ENCODE data around the gene PROCA1.

Gene PROCA1

DNA sequence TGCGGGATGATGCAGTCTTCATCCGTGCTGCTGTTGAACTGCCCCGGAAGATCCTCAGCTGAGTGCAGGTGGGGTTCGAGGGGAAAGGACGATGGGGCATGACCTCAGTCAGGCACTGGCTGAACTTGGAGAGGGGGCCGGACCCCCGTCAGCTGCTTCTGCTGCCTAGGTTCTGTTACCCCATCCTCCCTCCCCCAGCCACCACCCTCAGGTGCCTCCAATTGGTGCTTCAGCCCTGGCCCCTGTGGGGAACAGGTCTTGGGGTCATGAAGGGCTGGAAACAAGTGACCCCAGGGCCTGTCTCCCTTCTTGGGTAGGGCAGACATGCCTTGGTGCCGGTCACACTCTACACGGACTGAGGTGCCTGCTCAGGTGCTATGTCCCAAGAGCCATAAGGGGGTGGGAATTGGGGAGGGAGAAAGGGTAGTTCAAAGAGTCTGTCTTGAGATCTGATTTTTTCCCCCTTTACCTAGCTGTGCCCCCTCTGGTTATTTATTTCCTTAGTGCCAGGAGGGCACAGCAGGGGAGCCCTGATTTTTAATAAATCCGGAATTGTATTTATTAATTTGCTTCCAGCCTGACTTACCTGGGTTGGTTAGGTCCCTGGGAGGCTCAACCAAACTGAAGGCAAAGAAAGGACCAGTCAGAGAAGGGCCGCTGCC is 38.0 kb upstream of the PROCA1 start:
- H3K4me2 ChIP-seq (ENCODE audit: low read length): no peak overlapping the region
- H3K4ac ChIP-seq (ENCODE audit: low read depth, low read length): no peak overlapping the region
- WGBS (ENCODE audit: extremely low coverage, insufficient coverage, insufficient read length): no CpG with 5 or more reads among the region's 11 CpGs
- H2BK5ac ChIP-seq (ENCODE audit: low read depth, low read length, poor library complexity): no peak overlapping the region
- H4K91ac ChIP-seq (ENCODE audit: low read depth, low read length): no peak overlapping the region
- H3K4me3 ChIP-seq (ENCODE audit: low read depth, low read length): no peak overlapping the region
- peaks cover 25% of the 10 kb centered on the region for H3K79me2 ChIP-seq (ENCODE audit: control insufficient read depth, insufficient read depth, low read length, poor library complexity)
- H4K12ac ChIP-seq (ENCODE audit: low read depth, low read length): no peak overlapping the region
- H3K27me3 ChIP-seq (ENCODE audit: insufficient read depth, low read length): no peaks in the 10 kb centered on the region
- H3K27ac ChIP-seq (ENCODE audit: low read depth, low read length): peak overlapping the region; percentile 21
- peaks cover 27 to 29% of the 10 kb centered on the region in 2 experiments for H3K4me1 ChIP-seq (ENCODE audit: control insufficient read depth in 1 of 2, insufficient read depth in 2 of 2, low read length in 2 of 2)
- H3K14ac ChIP-seq (ENCODE audit: low read length): no peak overlapping the region
- no peak overlapping the region for H2BK120ac ChIP-seq (ENCODE audit: insufficient read depth, low read length, poor library complexity)
- no peak overlapping the region for H3K9ac ChIP-seq (ENCODE audit: low read length)
- no peak overlapping the region for H3K18ac ChIP-seq (ENCODE audit: low read length)
- H3K36me3 ChIP-seq (ENCODE audit: control insufficient read depth in 1 of 2, insufficient read depth in 2 of 2, low read length in 2 of 2): peaks cover 61 to 69% of the 10 kb centered on the region in 2 experiments
- H2AK5ac ChIP-seq (ENCODE audit: low read length): no peak overlapping the region
- peaks cover 32% of the 10 kb centered on the region for H3K79me1 ChIP-seq (ENCODE audit: low read length)
- H2BK12ac ChIP-seq (ENCODE audit: low read length): no peak overlapping the region
- no peak for DNase-seq
- no peak overlapping the region for H2AFZ ChIP-seq (ENCODE audit: insufficient read depth, low read length, poor library complexity)
- H3K23ac ChIP-seq (ENCODE audit: low read length): no peak overlapping the region
- peaks cover 2% of the 10 kb centered on the region for H3K9me3 ChIP-seq (ENCODE audit: insufficient read depth, low read depth, low read length)
- no peak overlapping the region for H4K8ac ChIP-seq (ENCODE audit: low read depth, low read length)

DNA sequence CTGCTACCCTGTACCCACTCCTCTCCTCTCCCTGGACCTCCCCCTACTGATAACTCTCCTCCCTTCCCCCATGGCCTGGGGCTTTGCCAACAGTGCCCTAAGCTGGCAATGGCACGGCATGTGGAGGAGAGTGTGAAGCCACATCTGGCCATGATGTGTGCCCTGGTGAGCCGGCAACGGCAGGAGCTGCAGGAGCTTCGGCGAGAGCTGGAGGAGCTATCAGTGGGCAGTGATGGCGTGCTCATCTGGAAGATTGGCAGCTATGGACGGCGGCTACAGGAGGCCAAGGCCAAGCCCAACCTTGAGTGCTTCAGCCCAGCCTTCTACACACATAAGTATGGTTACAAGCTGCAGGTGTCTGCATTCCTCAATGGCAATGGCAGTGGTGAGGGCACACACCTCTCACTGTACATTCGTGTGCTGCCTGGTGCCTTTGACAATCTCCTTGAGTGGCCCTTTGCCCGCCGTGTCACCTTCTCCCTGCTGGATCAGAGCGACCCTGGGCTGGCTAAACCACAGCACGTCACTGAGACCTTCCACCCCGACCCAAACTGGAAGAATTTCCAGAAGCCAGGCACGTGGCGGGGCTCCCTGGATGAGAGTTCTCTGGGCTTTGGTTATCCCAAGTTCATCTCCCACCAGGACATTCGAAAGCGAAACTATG is 37.3 kb upstream of the PROCA1 start:
- H3K14ac ChIP-seq (ENCODE audit: low read length): no peak overlapping the region
- H3K18ac ChIP-seq (ENCODE audit: low read length): no peak overlapping the region
- H4K91ac ChIP-seq (ENCODE audit: low read depth, low read length): no peak overlapping the region
- no peak overlapping the region for H4K12ac ChIP-seq (ENCODE audit: low read depth, low read length)
- no peak overlapping the region for H3K4me2 ChIP-seq (ENCODE audit: low read length)
- H3K9ac ChIP-seq (ENCODE audit: low read length): no peak overlapping the region
- H2BK120ac ChIP-seq (ENCODE audit: insufficient read depth, low read length, poor library complexity): no peak overlapping the region
- peaks cover 2% of the 10 kb centered on the region for H3K9me3 ChIP-seq (ENCODE audit: insufficient read depth, low read depth, low read length)
- H3K79me1 ChIP-seq (ENCODE audit: low read length): peaks cover 37% of the 10 kb centered on the region
- H3K23ac ChIP-seq (ENCODE audit: low read length): no peak overlapping the region
- H2AFZ ChIP-seq (ENCODE audit: insufficient read depth, low read length, poor library complexity): no peak overlapping the region
- no peak overlapping the region for H2AK5ac ChIP-seq (ENCODE audit: low read length)
- peaks cover 30% of the 10 kb centered on the region for H3K79me2 ChIP-seq (ENCODE audit: control insufficient read depth, insufficient read depth, low read length, poor library complexity)
- H2BK12ac ChIP-seq (ENCODE audit: low read length): no peak overlapping the region
- H2BK5ac ChIP-seq (ENCODE audit: low read depth, low read length, poor library complexity): no peak overlapping the region
- H3K4me3 ChIP-seq (ENCODE audit: low read depth, low read length): no peak overlapping the region
- no peak overlapping the region for H3K27ac ChIP-seq (ENCODE audit: low read depth, low read length)
- H3K4me1 ChIP-seq (ENCODE audit: control insufficient read depth in 1 of 2, insufficient read depth in 2 of 2, low read length in 2 of 2): peaks cover 27 to 29% of the 10 kb centered on the region in 2 experiments
- H3K36me3 ChIP-seq (ENCODE audit: control insufficient read depth in 1 of 2, insufficient read depth in 2 of 2, low read length in 2 of 2): peaks cover 61 to 69% of the 10 kb centered on the region in 2 experiments
- DNase-seq: peak in 1 of 2 donors; percentile 31
- peak overlapping the region; percentile 19 for H3K4ac ChIP-seq (ENCODE audit: low read depth, low read length)
- H4K8ac ChIP-seq (ENCODE audit: low read depth, low read length): no peak overlapping the region
- no peaks in the 10 kb centered on the region for H3K27me3 ChIP-seq (ENCODE audit: insufficient read depth, low read length)
- WGBS (ENCODE audit: extremely low coverage, insufficient coverage, insufficient read length): no CpG with 5 or more reads among the region's 18 CpGs

DNA sequence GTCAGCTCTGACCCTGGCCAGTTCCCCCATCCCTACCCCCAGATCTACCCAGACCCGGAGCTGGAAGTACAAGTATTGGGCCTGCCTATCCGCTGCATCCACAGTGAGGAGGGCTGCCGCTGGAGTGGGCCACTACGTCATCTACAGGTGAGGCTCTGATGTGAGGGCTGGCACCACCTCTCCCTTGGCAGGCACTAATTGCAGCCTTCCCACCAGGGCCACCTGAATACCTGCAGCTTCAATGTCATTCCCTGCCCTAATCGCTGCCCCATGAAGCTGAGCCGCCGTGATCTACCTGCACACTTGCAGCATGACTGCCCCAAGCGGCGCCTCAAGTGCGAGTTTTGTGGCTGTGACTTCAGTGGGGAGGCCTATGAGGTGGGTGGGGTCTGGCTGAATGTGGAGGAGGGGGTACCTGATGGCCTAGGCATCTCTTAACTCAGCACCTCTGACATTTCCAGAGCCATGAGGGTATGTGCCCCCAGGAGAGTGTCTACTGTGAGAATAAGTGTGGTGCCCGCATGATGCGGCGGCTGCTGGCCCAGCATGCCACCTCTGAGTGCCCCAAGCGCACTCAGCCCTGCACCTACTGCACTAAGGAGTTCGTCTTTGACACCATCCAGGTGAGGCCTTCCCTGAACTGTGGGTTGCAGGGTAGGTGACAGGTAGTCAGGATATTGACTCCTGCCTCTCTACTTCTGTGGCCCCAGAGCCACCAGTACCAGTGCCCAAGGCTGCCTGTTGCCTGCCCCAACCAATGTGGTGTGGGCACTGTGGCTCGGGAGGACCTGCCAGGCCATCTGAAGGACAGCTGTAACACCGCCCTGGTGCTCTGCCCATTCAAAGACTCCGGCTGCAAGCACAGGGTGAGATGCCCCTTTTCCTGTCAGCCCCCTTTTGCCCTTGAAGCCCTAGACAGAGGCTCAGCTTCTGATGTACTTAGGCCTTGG is 36.4 kb upstream of the PROCA1 start:
- no peak overlapping the region for H4K8ac ChIP-seq (ENCODE audit: low read depth, low read length)
- H3K23ac ChIP-seq (ENCODE audit: low read length): no peak overlapping the region
- peaks cover 61 to 69% of the 10 kb centered on the region in 2 experiments for H3K36me3 ChIP-seq (ENCODE audit: control insufficient read depth in 1 of 2, insufficient read depth in 2 of 2, low read length in 2 of 2)
- H3K79me2 ChIP-seq (ENCODE audit: control insufficient read depth, insufficient read depth, low read length, poor library complexity): peaks cover 35% of the 10 kb centered on the region
- H4K91ac ChIP-seq (ENCODE audit: low read depth, low read length): no peak overlapping the region
- H3K4me3 ChIP-seq (ENCODE audit: low read depth, low read length): no peak overlapping the region
- H3K4me1 ChIP-seq (ENCODE audit: control insufficient read depth in 1 of 2, insufficient read depth in 2 of 2, low read length in 2 of 2): peaks cover 27 to 32% of the 10 kb centered on the region in 2 experiments
- H3K9ac ChIP-seq (ENCODE audit: low read length): no peak overlapping the region
- no peak overlapping the region for H3K4me2 ChIP-seq (ENCODE audit: low read length)
- H2BK12ac ChIP-seq (ENCODE audit: low read length): peak overlapping the region; percentile 20
- H2AK5ac ChIP-seq (ENCODE audit: low read length): peak overlapping the region; percentile 18
- H2BK5ac ChIP-seq (ENCODE audit: low read depth, low read length, poor library complexity): peak overlapping the region; percentile 7
- H3K4ac ChIP-seq (ENCODE audit: low read depth, low read length): peak overlapping the region; percentile 69
- H3K27me3 ChIP-seq (ENCODE audit: insufficient read depth, low read length): no peaks in the 10 kb centered on the region
- no peak for DNase-seq
- H3K9me3 ChIP-seq (ENCODE audit: insufficient read depth, low read depth, low read length): peaks cover 2% of the 10 kb centered on the region
- H3K14ac ChIP-seq (ENCODE audit: low read length): no peak overlapping the region
- no peak overlapping the region for H4K12ac ChIP-seq (ENCODE audit: low read depth, low read length)
- WGBS (ENCODE audit: extremely low coverage, insufficient coverage, insufficient read length): no CpG with 5 or more reads among the region's 18 CpGs
- peaks cover 45% of the 10 kb centered on the region for H3K79me1 ChIP-seq (ENCODE audit: low read length)
- no peak overlapping the region for H2AFZ ChIP-seq (ENCODE audit: insufficient read depth, low read length, poor library complexity)
- peak overlapping the region; percentile 84 for H3K18ac ChIP-seq (ENCODE audit: low read length)
- no peak overlapping the region for H2BK120ac ChIP-seq (ENCODE audit: insufficient read depth, low read length, poor library complexity)
- peak overlapping the region; percentile 100 for H3K27ac ChIP-seq (ENCODE audit: low read depth, low read length)

DNA sequence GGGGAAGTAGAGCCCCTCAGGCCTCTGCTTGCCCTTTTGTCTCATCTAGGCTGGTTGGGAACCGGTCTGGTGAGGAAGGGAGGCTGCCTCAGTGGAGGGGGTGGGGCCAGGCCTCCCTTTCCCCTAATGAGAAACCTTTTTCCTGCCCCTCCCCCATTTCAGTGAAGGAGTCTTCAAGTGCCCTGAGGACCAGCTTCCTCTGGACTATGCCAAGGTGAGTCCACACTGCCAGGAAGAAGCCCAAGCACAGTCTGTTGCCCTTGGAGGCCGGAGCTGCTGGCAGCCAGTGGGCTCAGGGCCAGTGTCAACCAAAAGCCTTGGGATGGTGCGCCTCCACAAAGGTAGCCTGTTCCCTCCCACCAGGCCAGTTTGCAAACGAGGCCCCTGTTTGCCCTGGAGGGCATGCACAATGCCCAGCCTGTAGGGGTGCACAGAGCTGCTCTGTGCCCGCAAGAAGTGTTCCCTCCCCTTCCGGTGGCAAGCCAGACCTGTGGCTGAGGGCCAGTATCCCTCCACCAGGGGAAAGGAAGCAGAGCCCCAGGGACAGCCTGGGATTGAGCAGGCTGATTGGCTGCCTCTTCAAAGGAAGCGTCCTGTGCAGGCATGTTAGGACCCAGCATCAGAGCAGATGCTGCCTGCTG is 35.5 kb upstream of the PROCA1 start:
- Histone ChIP-seq H3K27ac (ENCODE audit: low read depth, low read length) (peak overlapping the region; percentile 100), H3K79me2 (ENCODE audit: control insufficient read depth, insufficient read depth, low read length, poor library complexity) (peaks cover 35% of the 10 kb centered on the region), H2AFZ (ENCODE audit: insufficient read depth, low read length, poor library complexity) (peak overlapping the region; percentile 13), H3K18ac (ENCODE audit: low read length) (peak overlapping the region; percentile 89), H2BK12ac (ENCODE audit: low read length) (peak overlapping the region; percentile 73), H3K9me3 (ENCODE audit: insufficient read depth, low read depth, low read length) (peaks cover 2% of the 10 kb centered on the region), H3K4me3 (ENCODE audit: low read depth, low read length) (no peak overlapping the region), H3K27me3 (ENCODE audit: insufficient read depth, low read length) (no peaks in the 10 kb centered on the region), H3K4me2 (ENCODE audit: low read length) (peak overlapping the region; percentile 66), H3K14ac (ENCODE audit: low read length) (peak overlapping the region; percentile 87), H4K12ac (ENCODE audit: low read depth, low read length) (peak overlapping the region; percentile 56), H3K79me1 (ENCODE audit: low read length) (peaks cover 49% of the 10 kb centered on the region), H3K9ac (ENCODE audit: low read length) (peak overlapping the region; percentile 11), H3K23ac (ENCODE audit: low read length) (no peak overlapping the region), H3K4ac (ENCODE audit: low read depth, low read length) (peak overlapping the region; percentile 69), H3K4me1 (ENCODE audit: control insufficient read depth in 1 of 2, insufficient read depth in 2 of 2, low read length in 2 of 2) (peaks cover 30 to 36% of the 10 kb centered on the region in 2 experiments), H4K8ac (ENCODE audit: low read depth, low read length) (peak overlapping the region; percentile 75), H3K36me3 (ENCODE audit: control insufficient read depth in 1 of 2, insufficient read depth in 2 of 2, low read length in 2 of 2) (peaks cover 56 to 69% of the 10 kb centered on the region in 2 experiments), H2BK120ac (ENCODE audit: insufficient read depth, low read length, poor library complexity) (peak overlapping the region; percentile 59), H2AK5ac (ENCODE audit: low read length) (peak overlapping the region; percentile 75), H2BK5ac (ENCODE audit: low read depth, low read length, poor library complexity) (peak overlapping the region; percentile 95), H4K91ac (ENCODE audit: low read depth, low read length) (peak overlapping the region; percentile 99)
- DNase-seq: peak; percentile 55 to 57
- WGBS (ENCODE audit: extremely low coverage, insufficient coverage, insufficient read length): no CpG with 5 or more reads among the region's 7 CpGs

All from trophoblast cell (in vitro differentiated cells and primary cell).